Keratinocyte (primary cell): ENCODE measurements around the gene MTMR3.

Experiments used
- CTCF ChIP-seq, 3 experiments: IDR thresholded peaks in 1 of 3; conservative IDR thresholded peaks in 1 of 3; optimal IDR thresholded peaks in 1 of 3; 2 replicates in 2 of 3; 3 replicates in 1 of 3; pipeline versions ENCODE3 to v1.5.1; 2011; ENCODE audit warnings: low read length in 3 of 3, mild to moderate bottlenecking in 3 of 3, moderate library complexity in 2 of 3, control low read depth in 1 of 3, inconsistent platforms in 1 of 3; ENCODE audit not compliant: insufficient read depth in 2 of 3; ENCODE audit errors: extremely low read depth in 1 of 3
- EZH2 ChIP-seq: IDR thresholded peaks from one replicate; pipeline ENCODE4 v1.6.1; 2012; ENCODE audit warnings: inconsistent platforms, mild to moderate bottlenecking, low read length, moderate library complexity

- no peak for TF ChIP-seq CTCF (optimal IDR thresholded peaks at IDR 0.05 in 1 of 3, IDR thresholded peaks at IDR 0.05 in 1 of 3, conservative IDR thresholded peaks at IDR 0.05 in 1 of 3; ENCODE audit: extremely low read depth in 1 of 3, insufficient read depth in 2 of 3, low read length in 3 of 3)
- TF ChIP-seq EZH2: no peak
These were observed 143.8 kb downstream of the MTMR3 start for GRCh38 chr22:30026756-30027155.
